ENCODE data around the gene OLFM2. TPM values are rescaled to one million over a fixed set of nuclear protein-coding genes. Genes with fewer than 3 reads are reported as not detected.

Gene OLFM2
- total RNA-seq, 1 experiment from 2014 or later = 19.9 TPM

DNA sequence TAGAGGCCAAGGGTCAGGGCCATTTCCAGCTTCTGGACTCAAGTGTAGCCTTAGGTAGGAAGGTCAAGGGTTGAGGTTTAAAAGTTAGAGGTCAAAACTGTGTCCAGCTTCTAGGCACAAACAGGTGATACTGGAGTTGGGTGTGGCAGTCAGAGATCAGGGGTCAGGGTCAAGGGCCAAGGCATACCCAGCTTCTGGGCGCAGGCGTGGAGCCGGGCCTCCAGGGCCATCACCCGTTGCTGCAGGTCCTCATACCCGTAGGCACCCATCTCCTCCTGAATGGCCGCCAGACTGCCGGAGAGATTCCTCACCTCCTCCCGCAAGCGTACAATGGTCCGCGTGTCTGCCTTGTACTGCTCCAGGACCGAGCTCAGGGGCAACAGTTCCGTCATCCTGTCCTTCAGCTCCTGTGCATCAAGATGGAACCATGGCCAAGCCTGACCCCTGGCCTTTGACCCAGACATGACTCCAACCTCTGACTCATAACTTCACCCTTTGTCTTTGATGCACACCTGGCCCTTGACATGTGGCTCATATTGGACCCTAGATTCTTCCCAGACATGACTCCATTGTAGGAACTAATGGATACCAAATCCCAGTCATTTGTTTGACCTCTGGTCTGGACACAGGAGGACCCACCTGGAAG lies 79.1 kb downstream of the OLFM2 start:
- BruUV-seq (replicated peaks) = no TSS peak
- DNase-seq (ENCODE audit: low read depth, low spot score) (no peak), ATAC-seq (no peak)
- ChIA-PET CTCF (interaction anchor here (0.7 kb wide), 1 partner anchor 51 kb away, joined by 3 read pairs; no protein-coding TSS in a partner anchor), RAD21 (ENCODE audit: low non-redundant PET in 1 of 2, low total read pairs in 2 of 2, uncharacterized antibody in 2 of 2, unreplicated experiment in 2 of 2) (no interaction called here), POLR2A (no interaction called here)
- no peak overlapping the region for H2AFZ ChIP-seq (ENCODE audit: low read depth, low read length, poor library complexity, severe bottlenecking)
- no peaks in the 10 kb centered on the region for H3K9me3 ChIP-seq (ENCODE audit: control insufficient read depth in 1 of 2, insufficient read depth in 1 of 2, low read depth in 1 of 2, low read length in 2 of 2)
- no peak overlapping the region for H3K4me2 ChIP-seq (ENCODE audit: low read length)
- intact Hi-C loops (cut with micrococcal nuclease) = no loop called here
- no peaks in the 10 kb centered on the region for H3K79me2 ChIP-seq (ENCODE audit: insufficient read depth, low read length)
- H3K27me3 ChIP-seq (ENCODE audit: insufficient read depth, low read length) = no peaks in the 10 kb centered on the region
- H3K4me1 ChIP-seq (ENCODE audit: control insufficient read depth in 1 of 2, insufficient read depth in 2 of 2, low read length in 2 of 2) = peaks cover 0 to 13% of the 10 kb centered on the region in 2 experiments; a peak in 2 of 4 replicates
- no peaks in the 10 kb centered on the region for H4K20me1 ChIP-seq (ENCODE audit: insufficient read depth)
- no peak overlapping the region for H3K27ac ChIP-seq (ENCODE audit: low read depth, low read length)
- peaks cover 0 to 2% of the 10 kb centered on the region in 2 experiments; a peak in 1 of 4 replicates for H3K36me3 ChIP-seq (ENCODE audit: control insufficient read depth in 1 of 2, insufficient read depth in 2 of 2, low read length in 2 of 2)
- TF ChIP-seq TCF7L2 (IDR thresholded peaks at IDR 0.05; ENCODE audit: borderline replicate concordance, extremely low read depth, insufficient read depth, insufficient read length) (no peak), EZH2phosphoT487 (IDR thresholded peaks at IDR 0.05; ENCODE audit: borderline replicate concordance) (no peak), MAX (IDR thresholded peaks at IDR 0.05) (no peak), POLR2AphosphoS5 (IDR thresholded peaks at IDR 0.05; ENCODE audit: low read depth, low read length) (no peak), ATF3 (IDR thresholded peaks at IDR 0.05) (no peak), JUND (IDR thresholded peaks at IDR 0.05) (no peak), SRF (IDR thresholded peaks at IDR 0.05; ENCODE audit: low read depth) (no peak), RAD21 (IDR thresholded peaks at IDR 0.05; ENCODE audit: low read depth) (no peak), FOSL1 (IDR thresholded peaks at IDR 0.05; ENCODE audit: low read depth) (no peak), SP1 (IDR thresholded peaks at IDR 0.05; ENCODE audit: low read depth) (no peak), YY1 (IDR thresholded peaks at IDR 0.05; ENCODE audit: extremely low read depth, insufficient replicate concordance, low read depth, low read length) (no peak), POLR2A (IDR thresholded peaks at IDR 0.05; ENCODE audit: borderline replicate concordance, extremely low read depth, insufficient read depth, insufficient read length) (no peak), ELF1 (IDR thresholded peaks at IDR 0.05; ENCODE audit: borderline replicate concordance, low read depth) (no peak), EGR1 (IDR thresholded peaks at IDR 0.05; ENCODE audit: low read depth) (no peak), EZH2 (IDR thresholded peaks at IDR 0.05) (no peak)
- TF ChIP-seq, protein P1, sequence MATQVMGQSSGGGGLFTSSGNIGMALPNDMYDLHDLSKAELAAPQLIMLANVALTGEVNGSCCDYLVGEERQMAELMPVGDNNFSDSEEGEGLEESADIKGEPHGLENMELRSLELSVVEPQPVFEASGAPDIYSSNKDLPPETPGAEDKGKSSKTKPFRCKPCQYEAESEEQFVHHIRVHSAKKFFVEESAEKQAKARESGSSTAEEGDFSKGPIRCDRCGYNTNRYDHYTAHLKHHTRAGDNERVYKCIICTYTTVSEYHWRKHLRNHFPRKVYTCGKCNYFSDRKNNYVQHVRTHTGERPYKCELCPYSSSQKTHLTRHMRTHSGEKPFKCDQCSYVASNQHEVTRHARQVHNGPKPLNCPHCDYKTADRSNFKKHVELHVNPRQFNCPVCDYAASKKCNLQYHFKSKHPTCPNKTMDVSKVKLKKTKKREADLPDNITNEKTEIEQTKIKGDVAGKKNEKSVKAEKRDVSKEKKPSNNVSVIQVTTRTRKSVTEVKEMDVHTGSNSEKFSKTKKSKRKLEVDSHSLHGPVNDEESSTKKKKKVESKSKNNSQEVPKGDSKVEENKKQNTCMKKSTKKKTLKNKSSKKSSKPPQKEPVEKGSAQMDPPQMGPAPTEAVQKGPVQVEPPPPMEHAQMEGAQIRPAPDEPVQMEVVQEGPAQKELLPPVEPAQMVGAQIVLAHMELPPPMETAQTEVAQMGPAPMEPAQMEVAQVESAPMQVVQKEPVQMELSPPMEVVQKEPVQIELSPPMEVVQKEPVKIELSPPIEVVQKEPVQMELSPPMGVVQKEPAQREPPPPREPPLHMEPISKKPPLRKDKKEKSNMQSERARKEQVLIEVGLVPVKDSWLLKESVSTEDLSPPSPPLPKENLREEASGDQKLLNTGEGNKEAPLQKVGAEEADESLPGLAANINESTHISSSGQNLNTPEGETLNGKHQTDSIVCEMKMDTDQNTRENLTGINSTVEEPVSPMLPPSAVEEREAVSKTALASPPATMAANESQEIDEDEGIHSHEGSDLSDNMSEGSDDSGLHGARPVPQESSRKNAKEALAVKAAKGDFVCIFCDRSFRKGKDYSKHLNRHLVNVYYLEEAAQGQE (IDR thresholded peaks at IDR 0.05; ENCODE audit: low read depth) = no peak
- TF ChIP-seq, protein P2, sequence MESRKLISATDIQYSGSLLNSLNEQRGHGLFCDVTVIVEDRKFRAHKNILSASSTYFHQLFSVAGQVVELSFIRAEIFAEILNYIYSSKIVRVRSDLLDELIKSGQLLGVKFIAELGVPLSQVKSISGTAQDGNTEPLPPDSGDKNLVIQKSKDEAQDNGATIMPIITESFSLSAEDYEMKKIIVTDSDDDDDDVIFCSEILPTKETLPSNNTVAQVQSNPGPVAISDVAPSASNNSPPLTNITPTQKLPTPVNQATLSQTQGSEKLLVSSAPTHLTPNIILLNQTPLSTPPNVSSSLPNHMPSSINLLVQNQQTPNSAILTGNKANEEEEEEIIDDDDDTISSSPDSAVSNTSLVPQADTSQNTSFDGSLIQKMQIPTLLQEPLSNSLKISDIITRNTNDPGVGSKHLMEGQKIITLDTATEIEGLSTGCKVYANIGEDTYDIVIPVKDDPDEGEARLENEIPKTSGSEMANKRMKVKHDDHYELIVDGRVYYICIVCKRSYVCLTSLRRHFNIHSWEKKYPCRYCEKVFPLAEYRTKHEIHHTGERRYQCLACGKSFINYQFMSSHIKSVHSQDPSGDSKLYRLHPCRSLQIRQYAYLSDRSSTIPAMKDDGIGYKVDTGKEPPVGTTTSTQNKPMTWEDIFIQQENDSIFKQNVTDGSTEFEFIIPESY (IDR thresholded peaks at IDR 0.05; ENCODE audit: extremely low read depth, insufficient replicate concordance, low read length) = no peak
- no peak overlapping the region for H3K9ac ChIP-seq (ENCODE audit: low read length)
- H3K9me2 ChIP-seq (ENCODE audit: insufficient read depth) = no peaks in the 10 kb centered on the region
- H3K4me3 ChIP-seq (replicated peaks in 1 of 2; ENCODE audit: low read depth in 1 of 2, low read length in 2 of 2) = no peak overlapping the region
